Measurements from ENCODE around the gene DNTTIP2. TPM values are rescaled to one million over a fixed set of nuclear protein-coding genes. Genes with fewer than 3 reads are reported as not detected.
"Not testable (repeated sequence)": the region's sequence is repeated elsewhere in the genome, so short reads cannot be mapped to it uniquely, and the experiment has no call there.

DNTTIP2 gene
- total RNA-seq, 1 donor from 2014 or later, result 80.3 TPM

GRCh38 chr1:93868492-93868891 lies 10.5 kb downstream of the DNTTIP2 start:
- H3K9me3 Mint-ChIP-seq; H3K4me1 Mint-ChIP-seq (ENCODE audit: low read depth); H3K27me3 Mint-ChIP-seq (ENCODE audit: insufficient read depth); intact Hi-C loops (cut with micrococcal nuclease); H3K27ac Mint-ChIP-seq; H3K4me3 Mint-ChIP-seq; DNase-seq (ENCODE audit: low spot score): not testable (repeated sequence)
- H3K36me3 Mint-ChIP-seq (ENCODE audit: low read depth), result peaks cover 38% of the 10 kb centered on the region

- Mint-ChIP-seq H3K27ac (no peak overlapping the region), H3K4me1 (ENCODE audit: low read depth) (no peaks in the 10 kb centered on the region), H3K36me3 (ENCODE audit: low read depth) (peaks cover 23% of the 10 kb centered on the region), H3K9me3 (no peaks in the 10 kb centered on the region), H3K27me3 (ENCODE audit: insufficient read depth) (peaks cover 9% of the 10 kb centered on the region), H3K4me3 (no peak overlapping the region)
- no peak for DNase-seq (ENCODE audit: low spot score)
- intact Hi-C loops (cut with micrococcal nuclease), result no loop called here
These were observed 13.8 kb downstream of the DNTTIP2 start for GRCh38 chr1:93865253-93865652.

GRCh38 chr1:93864175-93864574 lies 14.8 kb downstream of the DNTTIP2 start:
- H3K36me3 Mint-ChIP-seq (ENCODE audit: low read depth), result peaks cover 17% of the 10 kb centered on the region
- peaks cover 14% of the 10 kb centered on the region for H3K27me3 Mint-ChIP-seq (ENCODE audit: insufficient read depth)
- no peak for DNase-seq (ENCODE audit: low spot score)
- H3K4me1 Mint-ChIP-seq (ENCODE audit: low read depth), result no peaks in the 10 kb centered on the region
- intact Hi-C loops (cut with micrococcal nuclease), result no loop called here
- no peak overlapping the region for H3K4me3 Mint-ChIP-seq
- H3K27ac Mint-ChIP-seq, result no peak overlapping the region
- H3K9me3 Mint-ChIP-seq, result no peaks in the 10 kb centered on the region

GRCh38 chr1:93857653-93858052 lies 21.4 kb downstream of the DNTTIP2 start:
- H3K36me3 Mint-ChIP-seq (ENCODE audit: low read depth); DNase-seq (ENCODE audit: low spot score); H3K9me3 Mint-ChIP-seq; H3K4me3 Mint-ChIP-seq; intact Hi-C loops (cut with micrococcal nuclease); H3K4me1 Mint-ChIP-seq (ENCODE audit: low read depth); H3K27ac Mint-ChIP-seq: not testable (repeated sequence)
- peaks cover 29% of the 10 kb centered on the region for H3K27me3 Mint-ChIP-seq (ENCODE audit: insufficient read depth)

- DNase-seq (ENCODE audit: low spot score); intact Hi-C loops (cut with micrococcal nuclease); H3K9me3 Mint-ChIP-seq; H3K27ac Mint-ChIP-seq; H3K4me1 Mint-ChIP-seq (ENCODE audit: low read depth); H3K4me3 Mint-ChIP-seq; H3K36me3 Mint-ChIP-seq (ENCODE audit: low read depth): not testable (repeated sequence)
- H3K27me3 Mint-ChIP-seq (ENCODE audit: insufficient read depth), result peaks cover 21% of the 10 kb centered on the region
These were observed 23.0 kb downstream of the DNTTIP2 start for GRCh38 chr1:93855983-93856382.

GRCh38 chr1:93853940-93854339 lies 25.1 kb downstream of the DNTTIP2 start:
- Mint-ChIP-seq H3K27me3 (ENCODE audit: insufficient read depth) (peaks cover 17% of the 10 kb centered on the region), H3K4me1 (ENCODE audit: low read depth) (no peaks in the 10 kb centered on the region), H3K36me3 (ENCODE audit: low read depth) (no peaks in the 10 kb centered on the region), H3K9me3 (no peaks in the 10 kb centered on the region), H3K4me3 (no peak overlapping the region), H3K27ac (no peak overlapping the region)
- intact Hi-C loops (cut with micrococcal nuclease), result no loop called here
- DNase-seq (ENCODE audit: low spot score), result no peak

GRCh38 chr1:93851878-93852277 lies 27.1 kb downstream of the DNTTIP2 start:
- Mint-ChIP-seq H3K27ac (no peak overlapping the region), H3K4me1 (ENCODE audit: low read depth) (peaks cover 11% of the 10 kb centered on the region), H3K9me3 (no peaks in the 10 kb centered on the region), H3K36me3 (ENCODE audit: low read depth) (no peaks in the 10 kb centered on the region), H3K4me3 (no peak overlapping the region), H3K27me3 (ENCODE audit: insufficient read depth) (peaks cover 10% of the 10 kb centered on the region)
- DNase-seq (ENCODE audit: low spot score), result no peak
- intact Hi-C loops (cut with micrococcal nuclease), result no loop called here

- H3K27me3 Mint-ChIP-seq (ENCODE audit: insufficient read depth), result peaks cover 10% of the 10 kb centered on the region
- no peak overlapping the region for H3K27ac Mint-ChIP-seq
- intact Hi-C loops (cut with micrococcal nuclease), result no loop called here
- no peaks in the 10 kb centered on the region for H3K9me3 Mint-ChIP-seq
- no peaks in the 10 kb centered on the region for H3K36me3 Mint-ChIP-seq (ENCODE audit: low read depth)
- H3K4me1 Mint-ChIP-seq (ENCODE audit: low read depth), result peaks cover 11% of the 10 kb centered on the region
- DNase-seq (ENCODE audit: low spot score), result no peak
- H3K4me3 Mint-ChIP-seq, result no peak overlapping the region
These were observed 27.7 kb downstream of the DNTTIP2 start for GRCh38 chr1:93851327-93851712.

- intact Hi-C loops (cut with micrococcal nuclease), result loop anchor here (1.0 kb wide), 1 partner anchor 222 kb away; no protein-coding TSS in a partner anchor
- not testable (repeated sequence) for H3K27me3 Mint-ChIP-seq (ENCODE audit: insufficient read depth); H3K4me3 Mint-ChIP-seq; H3K27ac Mint-ChIP-seq; H3K36me3 Mint-ChIP-seq (ENCODE audit: low read depth); H3K9me3 Mint-ChIP-seq
- peak; percentile 14 for DNase-seq (ENCODE audit: low spot score)
- H3K4me1 Mint-ChIP-seq (ENCODE audit: low read depth), result peaks cover 15% of the 10 kb centered on the region
These were observed 28.2 kb downstream of the DNTTIP2 start for GRCh38 chr1:93850687-93851326.

- H3K9me3 Mint-ChIP-seq, result no peaks in the 10 kb centered on the region
- no peaks in the 10 kb centered on the region for H3K36me3 Mint-ChIP-seq (ENCODE audit: low read depth)
- H3K27me3 Mint-ChIP-seq (ENCODE audit: insufficient read depth), result peaks cover 2% of the 10 kb centered on the region
- peak overlapping the region; percentile 91 for H3K4me3 Mint-ChIP-seq
- intact Hi-C loops (cut with micrococcal nuclease), result loop anchor here (5.0 to 10.0 kb wide), 5 partner anchors 131 to 1364 kb away; partner anchors contain the start of genes BCAR3, DIPK1A, EVI5 and GFI1
- H3K27ac Mint-ChIP-seq, result peak overlapping the region; percentile 96
- DNase-seq (ENCODE audit: low spot score), result no peak
- peaks cover 30% of the 10 kb centered on the region for H3K4me1 Mint-ChIP-seq (ENCODE audit: low read depth)
These were observed 30.6 kb downstream of the DNTTIP2 start for GRCh38 chr1:93848350-93848883.

GRCh38 chr1:93847811-93848288 lies 31.2 kb downstream of the DNTTIP2 start:
- H3K27ac Mint-ChIP-seq, result peak overlapping the region; percentile 96
- intact Hi-C loops (cut with micrococcal nuclease), result loop anchor here (1.0 to 10.0 kb wide), 13 partner anchors 31 to 1363 kb away; partner anchors contain the start of genes ABCD3, BCAR3, DIPK1A and DNTTIP2
- peak overlapping the region; percentile 91 for H3K4me3 Mint-ChIP-seq
- DNase-seq (ENCODE audit: low spot score), result peak; percentile 59
- H3K36me3 Mint-ChIP-seq (ENCODE audit: low read depth), result no peaks in the 10 kb centered on the region
- H3K9me3 Mint-ChIP-seq, result no peaks in the 10 kb centered on the region
- peaks cover 30% of the 10 kb centered on the region for H3K4me1 Mint-ChIP-seq (ENCODE audit: low read depth)
- peaks cover 2% of the 10 kb centered on the region for H3K27me3 Mint-ChIP-seq (ENCODE audit: insufficient read depth)

GRCh38 chr1:93846992-93847810 lies 31.8 kb downstream of the DNTTIP2 start:
- Mint-ChIP-seq H3K27me3 (ENCODE audit: insufficient read depth) (peaks cover 2% of the 10 kb centered on the region), H3K36me3 (ENCODE audit: low read depth) (no peaks in the 10 kb centered on the region), H3K4me3 (peak overlapping the region; percentile 91), H3K9me3 (no peaks in the 10 kb centered on the region), H3K4me1 (ENCODE audit: low read depth) (peaks cover 30% of the 10 kb centered on the region), H3K27ac (peak overlapping the region; percentile 96)
- peak; percentile 84 for DNase-seq (ENCODE audit: low spot score)
- intact Hi-C loops (cut with micrococcal nuclease), result loop anchor here (1.0 to 10.0 kb wide), 13 partner anchors 32 to 1362 kb away; partner anchors contain the start of genes ABCD3, BCAR3, DIPK1A and DNTTIP2
